Measurements from ENCODE around the gene VAT1. TPM values are rescaled to one million over a fixed set of nuclear protein-coding genes. Genes with fewer than 3 reads are reported as not detected.
"Not testable (repeated sequence)": the region's sequence is repeated elsewhere in the genome, so short reads cannot be mapped to it uniquely, and the experiment has no call there.

Gene VAT1
- total and polyA plus RNA-seq, 2 experiments from 2014 or later = 223 to 238 TPM

- Histone ChIP-seq H3K4me2 (ENCODE audit: unreplicated experiment) (no peak overlapping the region), H3K4me1 (ENCODE audit: insufficient read depth) (no peaks in the 10 kb centered on the region), H3K9ac (no peak overlapping the region), H3F3A (ENCODE audit: insufficient read depth) (no peaks in the 10 kb centered on the region), H3K36me3 (ENCODE audit: low read depth) (0 out of 2 replicates have a peak, but pooled peaks cover under 1% of the 10 kb centered on the region), H2AFZ (no peak overlapping the region), H3K27me3 (replicated peaks; ENCODE audit: insufficient read depth) (no peaks in the 10 kb centered on the region), H3K79me2 (ENCODE audit: insufficient read depth) (no peaks in the 10 kb centered on the region), H3K9me3 (ENCODE audit: low read depth) (no peaks in the 10 kb centered on the region), H3K27ac (no peak overlapping the region), H3K4me3 (no peak overlapping the region), H4K20me1 (ENCODE audit: insufficient read depth) (no peaks in the 10 kb centered on the region), H3K9me2 (ENCODE audit: insufficient read depth) (no peaks in the 10 kb centered on the region)
- WGBS, 2 experiments (ENCODE audit: low coverage in 1 of 2, low lambda C conversion rate in 2 of 2, missing lambda C conversion rate in 2 of 2) = 94 to 98% methylated on average over 6 of the region's 6 CpGs
- no peak for TF ChIP-seq EZH2phosphoT487 (IDR thresholded peaks at IDR 0.05; ENCODE audit: insufficient read depth, low read depth)
- TF ChIP-seq EZH2 (IDR thresholded peaks at IDR 0.05; ENCODE audit: insufficient read depth, poor library complexity, severe bottlenecking) = no peak
- no peak for DNase-seq
- in situ Hi-C loops (cut with MboI) = no loop called here
Measured at GRCh38 chr17:43068570-43069367, 46.6 kb upstream of the VAT1 start.

DNA sequence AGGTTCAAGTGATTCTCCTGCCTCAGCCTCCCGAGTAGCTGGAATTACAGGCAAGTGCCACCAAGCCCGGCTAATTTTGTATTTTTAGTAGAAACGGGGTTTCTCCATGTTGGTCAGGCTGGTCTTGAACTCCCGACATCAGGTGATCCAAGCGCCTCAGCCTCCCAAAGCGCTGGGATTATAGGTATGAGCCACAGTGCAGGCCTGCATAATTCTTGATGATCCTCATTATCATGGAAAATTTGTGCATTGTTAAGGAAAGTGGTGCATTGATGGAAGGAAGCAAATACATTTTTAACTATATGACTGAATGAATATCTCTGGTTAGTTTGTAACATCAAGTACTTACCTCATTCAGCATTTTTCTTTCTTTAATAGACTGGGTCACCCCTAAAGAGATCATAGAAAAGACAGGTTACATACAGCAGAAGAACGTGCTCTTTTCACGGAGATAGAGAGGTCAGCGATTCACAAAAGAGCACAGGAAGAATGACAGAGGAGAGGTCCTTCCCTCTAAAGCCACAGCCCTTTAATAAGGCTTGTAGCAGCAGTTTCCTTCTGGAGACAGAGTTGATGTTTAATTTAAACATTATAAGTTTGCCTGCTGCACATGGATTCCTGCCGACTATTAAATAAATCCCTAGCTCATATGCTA lies 40.9 kb upstream of the VAT1 start:
- Histone ChIP-seq H3K4me1 (ENCODE audit: insufficient read depth) (no peaks in the 10 kb centered on the region), H3K9me3 (ENCODE audit: low read depth) (no peaks in the 10 kb centered on the region), H3K4me3 (no peak overlapping the region), H3K36me3 (ENCODE audit: low read depth) (no peaks in the 10 kb centered on the region), H2AFZ (no peak overlapping the region), H3K9ac (no peak overlapping the region), H3K4me2 (ENCODE audit: unreplicated experiment) (no peak overlapping the region), H4K20me1 (ENCODE audit: insufficient read depth) (no peaks in the 10 kb centered on the region), H3F3A (ENCODE audit: insufficient read depth) (no peaks in the 10 kb centered on the region), H3K9me2 (ENCODE audit: insufficient read depth) (no peaks in the 10 kb centered on the region), H3K27ac (no peak overlapping the region), H3K79me2 (ENCODE audit: insufficient read depth) (no peaks in the 10 kb centered on the region), H3K27me3 (replicated peaks; ENCODE audit: insufficient read depth) (no peaks in the 10 kb centered on the region)
- TF ChIP-seq EZH2 (IDR thresholded peaks at IDR 0.05; ENCODE audit: insufficient read depth, poor library complexity, severe bottlenecking) (no peak), EZH2phosphoT487 (IDR thresholded peaks at IDR 0.05; ENCODE audit: insufficient read depth, low read depth) (no peak)
- no peak for DNase-seq
- in situ Hi-C loops (cut with MboI) = no loop called here
- WGBS, 2 experiments (ENCODE audit: low coverage in 1 of 2, low lambda C conversion rate in 2 of 2, missing lambda C conversion rate in 2 of 2) = 90 to 95% methylated on average over 10 of the region's 10 CpGs

- TF ChIP-seq EZH2phosphoT487 (IDR thresholded peaks at IDR 0.05; ENCODE audit: insufficient read depth, low read depth) (no peak), EZH2 (IDR thresholded peaks at IDR 0.05; ENCODE audit: insufficient read depth, poor library complexity, severe bottlenecking) (no peak)
- in situ Hi-C loops (cut with MboI) = no loop called here
- H3K36me3 ChIP-seq (ENCODE audit: low read depth) = peaks cover 3% of the 10 kb centered on the region; the same call in 1 of the 2 replicates
- no peaks in the 10 kb centered on the region for H3K9me3 ChIP-seq (ENCODE audit: low read depth)
- H4K20me1 ChIP-seq (ENCODE audit: insufficient read depth) = no peaks in the 10 kb centered on the region
- no peaks in the 10 kb centered on the region for H3K9me2 ChIP-seq (ENCODE audit: insufficient read depth)
- WGBS, 2 experiments (ENCODE audit: low coverage in 1 of 2, low lambda C conversion rate in 2 of 2, missing lambda C conversion rate in 2 of 2) = 97 to 98% methylated on average over 7 of the region's 7 CpGs
- no peaks in the 10 kb centered on the region for H3K79me2 ChIP-seq (ENCODE audit: insufficient read depth)
- no peaks in the 10 kb centered on the region for H3K27me3 ChIP-seq (replicated peaks; ENCODE audit: insufficient read depth)
- H3K4me2 ChIP-seq (ENCODE audit: unreplicated experiment) = no peak overlapping the region
- no peak overlapping the region for H3K9ac ChIP-seq
- no peaks in the 10 kb centered on the region for H3F3A ChIP-seq (ENCODE audit: insufficient read depth)
- no peak for DNase-seq
- no peak overlapping the region for H3K27ac ChIP-seq
- no peak overlapping the region for H2AFZ ChIP-seq
- no peaks in the 10 kb centered on the region for H3K4me1 ChIP-seq (ENCODE audit: insufficient read depth)
- no peak overlapping the region for H3K4me3 ChIP-seq
Measured at GRCh38 chr17:43056051-43056450, 33.9 kb upstream of the VAT1 start.

- H4K20me1 ChIP-seq (ENCODE audit: insufficient read depth); DNase-seq; H3K27ac ChIP-seq; H3K4me3 ChIP-seq; H3F3A ChIP-seq (ENCODE audit: insufficient read depth); H3K27me3 ChIP-seq (replicated peaks; ENCODE audit: insufficient read depth); H2AFZ ChIP-seq; H3K9me2 ChIP-seq (ENCODE audit: insufficient read depth); H3K9ac ChIP-seq; H3K4me1 ChIP-seq (ENCODE audit: insufficient read depth); H3K36me3 ChIP-seq (ENCODE audit: low read depth); in situ Hi-C loops (cut with MboI); H3K4me2 ChIP-seq (ENCODE audit: unreplicated experiment); H3K79me2 ChIP-seq (ENCODE audit: insufficient read depth); H3K9me3 ChIP-seq (ENCODE audit: low read depth): not testable (repeated sequence)
- 85 to 89% methylated on average over 7 of the region's 7 CpGs for WGBS, 2 experiments (ENCODE audit: low coverage in 1 of 2, low lambda C conversion rate in 2 of 2, missing lambda C conversion rate in 2 of 2)
Measured at GRCh38 chr17:43053008-43053407, 30.8 kb upstream of the VAT1 start.
